Stimulated activated CD4-positive, alpha-beta T cell treated with anti-CD3 and anti-CD28 coated beads, Interleukin-15, amount 100 ng/mL, for 48 hours (primary cell): ENCODE data around the gene MINDY1.

Source experiments
- DNase-seq, 2 donors: peaks; one replicate each; pipeline ENCODE4 v3.0.0-alpha.2; 2020; ENCODE audit warnings: low read depth in 2 of 2

MINDY1 gene

GRCh38 chr1:151006327-151007052, at the start of gene MINDY1:
Gene MINDY1 (minus strand): TSS chr1:151006902. CDS start chr1:151002617, 4,285 bp downstream.
- no peak for DNase-seq

GRCh38 chr1:151056149-151056548, 49.4 kb upstream of the MINDY1 start:
- DNase-seq: no peak

- DNase-seq: no peak
Observed at GRCh38 chr1:151055581-151055980, 48.9 kb upstream of the MINDY1 start.

- no peak for DNase-seq
Observed at GRCh38 chr1:151054971-151055547, 48.4 kb upstream of the MINDY1 start.

- DNase-seq: no peak
Observed at GRCh38 chr1:151051356-151052009, 44.8 kb upstream of the MINDY1 start.

GRCh38 chr1:151050051-151050688, 43.5 kb upstream of the MINDY1 start:
- DNase-seq: no peak

- DNase-seq: no peak
Observed at GRCh38 chr1:151049458-151049857, 42.8 kb upstream of the MINDY1 start.

- DNase-seq: no peak
Observed at GRCh38 chr1:151048645-151049032, 41.9 kb upstream of the MINDY1 start.

GRCh38 chr1:151047925-151048644, 41.4 kb upstream of the MINDY1 start:
- DNase-seq: no peak

- no peak for DNase-seq
Observed at GRCh38 chr1:151047591-151047924, 40.9 kb upstream of the MINDY1 start, which contains the start of gene C1orf56. Gene C1orf56 (plus strand): TSS chr1:151047751. CDS start chr1:151047848, 97 bp downstream.

GRCh38 chr1:151043163-151043562, 36.5 kb upstream of the MINDY1 start:
- no peak for DNase-seq

- no peak for DNase-seq
Observed at GRCh38 chr1:151039521-151039920, 32.8 kb upstream of the MINDY1 start.

- DNase-seq: no peak
Observed at GRCh38 chr1:151037032-151037431, 30.3 kb upstream of the MINDY1 start.

- DNase-seq: no peak
Observed at GRCh38 chr1:151036356-151036755, 29.7 kb upstream of the MINDY1 start, which contains the start of gene BNIPL. Gene BNIPL (plus strand): TSS chr1:151036586. CDS start chr1:151036726, 140 bp downstream.

- DNase-seq: no peak
Observed at GRCh38 chr1:151035167-151035566, 28.5 kb upstream of the MINDY1 start.

- DNase-seq: no peak
Observed at GRCh38 chr1:151032164-151032563, 25.5 kb upstream of the MINDY1 start.

- DNase-seq: no peak
Observed at GRCh38 chr1:151026460-151026859, 19.8 kb upstream of the MINDY1 start.

GRCh38 chr1:151024540-151025146, 17.9 kb upstream of the MINDY1 start:
- peak; percentile 64 to 80 for DNase-seq

- no peak for DNase-seq
Observed at GRCh38 chr1:151013518-151013917, 6.8 kb upstream of the MINDY1 start.

- no peak for DNase-seq
Observed at GRCh38 chr1:151012684-151013471, 6.2 kb upstream of the MINDY1 start.
